H9 (cell line): Measurements from ENCODE around the gene PLXNB3. TPM values are rescaled to one million over a fixed set of nuclear protein-coding genes. Genes with fewer than 3 reads are reported as not detected.

Experiments
- DNase-seq: peaks from one replicate; pipeline ENCODE4 v3.0.0-alpha.2; 2017
- H2AFZ ChIP-seq: one replicate; pipeline ENCODE4 v1.6.1; 2013; ENCODE audit warnings: mild to moderate bottlenecking, low read length, control low read depth, moderate library complexity
- H2AK5ac ChIP-seq: 2 replicates; pipeline ENCODE4 v1.6.1; 2013; ENCODE audit warnings: low read length, control low read depth, mixed read lengths; ENCODE audit not compliant: insufficient read length
- H2BK120ac ChIP-seq: one replicate; pipeline ENCODE4 v1.6.1; 2013; ENCODE audit warnings: low read depth, mild to moderate bottlenecking, low read length, control low read depth, inconsistent platforms; ENCODE audit not compliant: poor library complexity, severe bottlenecking
- H2BK12ac ChIP-seq: 2 replicates; pipeline ENCODE4 v1.6.1; 2013; ENCODE audit warnings: low read length, control low read depth, mixed read lengths, low read depth; ENCODE audit not compliant: insufficient read length
- H2BK15ac ChIP-seq: 2 replicates; pipeline ENCODE4 v1.6.1; 2013; ENCODE audit warnings: low read depth, low read length, control low read depth
- H2BK20ac ChIP-seq: one replicate; pipeline ENCODE4 v1.6.1; 2013; ENCODE audit warnings: low read depth, mild to moderate bottlenecking, low read length, control low read depth, inconsistent platforms; ENCODE audit not compliant: poor library complexity, severe bottlenecking
- H2BK5ac ChIP-seq: 2 replicates; pipeline ENCODE4 v1.6.1; 2013; ENCODE audit warnings: low read length, control low read depth, mixed read lengths; ENCODE audit not compliant: insufficient read length
- H3K14ac ChIP-seq: 2 replicates; pipeline ENCODE4 v1.6.1; 2013; ENCODE audit warnings: low read length, control low read depth; ENCODE audit not compliant: insufficient read depth
- H3K18ac ChIP-seq: 2 replicates; pipeline ENCODE4 v1.6.1; 2013; ENCODE audit warnings: low read depth, mild to moderate bottlenecking, mixed read lengths, low read length, control low read depth; ENCODE audit not compliant: insufficient read length
- H3K23ac ChIP-seq: 2 replicates; pipeline ENCODE4 v1.6.1; 2013; ENCODE audit warnings: low read length, control low read depth, mixed read lengths, low read depth; ENCODE audit not compliant: insufficient read length
- H3K23me2 ChIP-seq: 2 replicates; pipeline ENCODE4 v1.6.1; 2013; ENCODE audit warnings: low read depth, mild to moderate bottlenecking, mixed read lengths, low read length, control low read depth; ENCODE audit not compliant: insufficient read length, poor library complexity, severe bottlenecking
- H3K27ac ChIP-seq: 2 replicates; pipeline ENCODE4 v1.5.1; 2013; ENCODE audit warnings: low read length, control low read depth, mixed read lengths, low read depth; ENCODE audit not compliant: insufficient read length
- H3K27me3 ChIP-seq: 2 replicates; pipeline ENCODE4 v1.6.1; 2013; ENCODE audit warnings: low read length, control low read depth, inconsistent platforms; ENCODE audit not compliant: insufficient read depth
- H3K4ac ChIP-seq: 2 replicates; pipeline ENCODE4 v1.6.1; 2013; ENCODE audit warnings: low read depth, mild to moderate bottlenecking, control low read depth, inconsistent platforms, low read length, moderate library complexity
- H3K4me1 ChIP-seq: 2 replicates; pipeline ENCODE4 v1.6.1; 2013; ENCODE audit warnings: low read length, control low read depth, inconsistent platforms; ENCODE audit not compliant: insufficient read depth
- H3K4me2 ChIP-seq: 2 replicates; pipeline ENCODE4 v1.6.1; 2013; ENCODE audit warnings: low read length, control low read depth, mixed read lengths; ENCODE audit not compliant: insufficient read length, insufficient read depth
- H3K56ac ChIP-seq: 2 replicates; pipeline ENCODE4 v1.6.1; 2013; ENCODE audit warnings: low read depth, mild to moderate bottlenecking, mixed read lengths, low read length, control low read depth; ENCODE audit not compliant: insufficient read length
- H3K79me1 ChIP-seq: 2 replicates; pipeline ENCODE4 v1.6.1; 2013; ENCODE audit warnings: low read depth, mild to moderate bottlenecking, moderate library complexity, low read length, control low read depth, inconsistent platforms; ENCODE audit not compliant: insufficient read depth, poor library complexity, severe bottlenecking
- H3K79me2 ChIP-seq: 2 replicates; pipeline ENCODE4 v1.6.1; 2013; ENCODE audit warnings: low read length, control low read depth, inconsistent platforms; ENCODE audit not compliant: insufficient read depth
- H3K9ac ChIP-seq: 2 replicates; pipeline ENCODE4 v1.6.1; 2013; ENCODE audit warnings: low read length, control low read depth, mixed read lengths; ENCODE audit not compliant: insufficient read length; ENCODE audit errors: extremely low read depth
- H3K9me3 ChIP-seq: one replicate; pipeline ENCODE4 v1.6.1; 2013; ENCODE audit warnings: low read depth, low read length, inconsistent platforms; ENCODE audit not compliant: control insufficient read depth
- H3T11ph ChIP-seq: one replicate; pipeline ENCODE4 v1.6.1; 2013; ENCODE audit warnings: mild to moderate bottlenecking, low read length, control low read depth, inconsistent platforms
- H4K20me1 ChIP-seq: one replicate; pipeline ENCODE4 v1.6.1; 2013; ENCODE audit not compliant: control insufficient read depth, insufficient read length, insufficient read depth
- H4K5ac ChIP-seq: 2 replicates; pipeline ENCODE4 v1.6.1; 2013; ENCODE audit warnings: low read depth, mild to moderate bottlenecking, mixed read lengths, low read length, control low read depth; ENCODE audit not compliant: insufficient read length
- H4K8ac ChIP-seq: replicated peaks from 2 replicates; pipeline ENCODE4 v1.6.1; 2013; ENCODE audit warnings: low read length, control low read depth, mixed read lengths, low read depth; ENCODE audit not compliant: insufficient read length
- H4K91ac ChIP-seq: 2 replicates; pipeline ENCODE4 v1.6.1; 2013; ENCODE audit warnings: low read depth, mild to moderate bottlenecking, moderate library complexity, mixed read lengths, low read length, control low read depth; ENCODE audit not compliant: insufficient read length
- H3K27ac Mint-ChIP-seq, 3 experiments: 2 replicates in 2 of 3; 3 replicates in 1 of 3; pipeline ENCODE4 v1.8.0; 2020 to 2021; ENCODE audit warnings: mixed read lengths in 3 of 3, mild to moderate bottlenecking in 1 of 3, moderate library complexity in 1 of 3
- H3K27me3 Mint-ChIP-seq: 2 replicates; pipeline ENCODE4 v1.8.0; 2021; ENCODE audit warnings: low read depth, mild to moderate bottlenecking, moderate library complexity, mixed read lengths
- H3K36me3 Mint-ChIP-seq, 3 experiments: 2 replicates in 2 of 3; 3 replicates in 1 of 3; pipeline ENCODE4 v1.8.0; 2020 to 2021; ENCODE audit warnings: low read depth in 3 of 3, mixed read lengths in 3 of 3; ENCODE audit not compliant: insufficient read depth in 1 of 3
- H3K4me1 Mint-ChIP-seq, 2 experiments: 2 replicates each; pipeline ENCODE4 v1.8.0; 2020; ENCODE audit warnings: mixed read lengths in 2 of 2
- H3K4me3 Mint-ChIP-seq, 2 experiments: 2 replicates in 1 of 2; 3 replicates in 1 of 2; pipeline ENCODE4 v1.8.0; 2020 to 2021; ENCODE audit warnings: mild to moderate bottlenecking in 2 of 2, mixed read lengths in 2 of 2, moderate library complexity in 1 of 2
- H3K9me3 Mint-ChIP-seq, 2 experiments: 2 replicates in 1 of 2; 3 replicates in 1 of 2; pipeline ENCODE4 v1.8.0; 2020; ENCODE audit warnings: mild to moderate bottlenecking in 2 of 2, mixed read lengths in 2 of 2, moderate library complexity in 1 of 2
- WGBS: extraction: QIAGEN DNeasy Blood & Tissue Kit; methylation state at CpG from one replicate; pipeline ENCODE4 v1.1.7; 2013; ENCODE audit warnings: missing lambda C conversion rate, low lambda C conversion rate, mixed read lengths; ENCODE audit not compliant: insufficient read length; ENCODE audit errors: extremely low coverage; 5-methylcytosine and 5-hydroxymethylcytosine counted together
- total RNA-seq: library from RNA; stranded (reverse); gene quantifications from 2 replicates; pipeline ENCODE4 v1.2.1, GENCODE V29; 2021
- TF ChIP-seq, protein P1 (sequence below): fragments of 200-600 bp; sonication (generic); conservative IDR thresholded peaks from 3 replicates; pipeline ENCODE4 v1.8.0; 2021; ENCODE audit warnings: antibody characterized with exemption, mild to moderate bottlenecking

Gene PLXNB3
- total RNA-seq, 1 experiment from 2014 or later: 1.9 TPM

DNA sequence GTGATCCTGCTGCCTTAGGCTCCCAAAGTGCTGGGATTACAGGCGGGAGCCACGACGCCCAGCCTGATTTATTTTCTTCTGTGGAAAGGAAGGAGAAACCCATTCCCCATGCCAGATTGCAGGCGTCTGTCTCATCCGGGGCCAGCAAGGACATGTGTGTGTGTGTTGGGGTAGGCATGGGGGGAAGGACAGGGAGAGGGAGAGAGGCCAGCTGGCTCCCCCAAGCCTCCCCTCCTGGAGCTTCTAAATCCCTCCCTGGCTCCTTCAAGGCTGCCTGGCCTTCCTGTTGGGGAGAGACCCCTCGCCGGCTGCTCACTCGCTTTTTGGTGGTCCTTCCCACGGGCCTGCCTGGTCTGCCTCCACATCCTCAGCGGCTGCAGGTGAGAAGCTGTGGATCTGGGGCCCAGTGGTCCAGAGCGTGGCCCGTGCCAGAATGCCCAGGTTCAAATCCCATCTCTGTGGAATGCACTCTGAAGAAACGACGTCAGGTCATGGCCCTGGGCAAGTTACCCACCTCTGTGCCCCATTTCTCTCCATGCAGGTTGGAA lies 1.3 kb upstream of the PLXNB3 start:
- no peaks in the 10 kb centered on the region for H3K23me2 ChIP-seq
- H3T11ph ChIP-seq: no peak overlapping the region
- WGBS: no CpG with 5 or more reads among the region's 14 CpGs
- H3K4ac ChIP-seq: no peak overlapping the region
- no peak overlapping the region for H2BK120ac ChIP-seq
- H4K5ac ChIP-seq: no peak overlapping the region
- no peak overlapping the region for H3K14ac ChIP-seq
- Mint-ChIP-seq H3K9me3 (peaks cover 54 to 61% of the 10 kb centered on the region in 2 experiments), H3K4me1 (peaks cover 4 to 6% of the 10 kb centered on the region in 2 experiments; a peak in 3 of 4 replicates), H3K36me3 (peaks cover 0 to 3% (median 2%) of the 10 kb centered on the region in 3 experiments; a peak in 4 of 7 replicates), H3K27me3 (peaks cover 10% of the 10 kb centered on the region), H3K4me3 (no peak overlapping the region), H3K27ac (no peak overlapping the region)
- H2BK15ac ChIP-seq: no peak overlapping the region
- no peak overlapping the region for H4K91ac ChIP-seq
- H2AK5ac ChIP-seq: no peak overlapping the region
- no peak overlapping the region for H2BK5ac ChIP-seq
- H3K27me3 ChIP-seq: no peaks in the 10 kb centered on the region
- no peak overlapping the region for H3K27ac ChIP-seq
- no peak overlapping the region for H2BK20ac ChIP-seq
- no peak overlapping the region for H3K23ac ChIP-seq
- H3K9ac ChIP-seq: no peak overlapping the region
- H2AFZ ChIP-seq: no peak overlapping the region
- no peak overlapping the region for H3K4me2 ChIP-seq
- no peaks in the 10 kb centered on the region for H3K79me2 ChIP-seq
- no peaks in the 10 kb centered on the region for H4K20me1 ChIP-seq
- H2BK12ac ChIP-seq: no peak overlapping the region
- H3K56ac ChIP-seq: no peak overlapping the region
- no peaks in the 10 kb centered on the region for H3K4me1 ChIP-seq
- peaks cover 13% of the 10 kb centered on the region for H3K9me3 ChIP-seq
- DNase-seq: no peak
- H3K79me1 ChIP-seq: no peaks in the 10 kb centered on the region
- H3K18ac ChIP-seq: no peak overlapping the region
- TF ChIP-seq, protein P1, sequence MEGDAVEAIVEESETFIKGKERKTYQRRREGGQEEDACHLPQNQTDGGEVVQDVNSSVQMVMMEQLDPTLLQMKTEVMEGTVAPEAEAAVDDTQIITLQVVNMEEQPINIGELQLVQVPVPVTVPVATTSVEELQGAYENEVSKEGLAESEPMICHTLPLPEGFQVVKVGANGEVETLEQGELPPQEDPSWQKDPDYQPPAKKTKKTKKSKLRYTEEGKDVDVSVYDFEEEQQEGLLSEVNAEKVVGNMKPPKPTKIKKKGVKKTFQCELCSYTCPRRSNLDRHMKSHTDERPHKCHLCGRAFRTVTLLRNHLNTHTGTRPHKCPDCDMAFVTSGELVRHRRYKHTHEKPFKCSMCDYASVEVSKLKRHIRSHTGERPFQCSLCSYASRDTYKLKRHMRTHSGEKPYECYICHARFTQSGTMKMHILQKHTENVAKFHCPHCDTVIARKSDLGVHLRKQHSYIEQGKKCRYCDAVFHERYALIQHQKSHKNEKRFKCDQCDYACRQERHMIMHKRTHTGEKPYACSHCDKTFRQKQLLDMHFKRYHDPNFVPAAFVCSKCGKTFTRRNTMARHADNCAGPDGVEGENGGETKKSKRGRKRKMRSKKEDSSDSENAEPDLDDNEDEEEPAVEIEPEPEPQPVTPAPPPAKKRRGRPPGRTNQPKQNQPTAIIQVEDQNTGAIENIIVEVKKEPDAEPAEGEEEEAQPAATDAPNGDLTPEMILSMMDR: no peak
- H4K8ac ChIP-seq: no peak overlapping the region
